CD4-positive, alpha-beta T cell treated with Interleukin-2 at 100 ng/mL for 4 hours (primary cell): Measurements from ENCODE around the gene HYAL1.
"Not testable (repeated sequence)": the region's sequence is repeated elsewhere in the genome, so short reads cannot be mapped to it uniquely, and the experiment has no call there.

Source experiments
- DNase-seq: peaks from one replicate; pipeline ENCODE4 v3.0.0-alpha.2; 2020; ENCODE audit warnings: low spot score

Gene HYAL1

GRCh38 chr3:50272911-50273688 is 30.3 kb downstream of the HYAL1 start:
- peak; percentile 87 for DNase-seq

GRCh38 chr3:50272538-50272910 is 30.9 kb downstream of the HYAL1 start:
- not testable (repeated sequence) for DNase-seq

GRCh38 chr3:50271314-50271936 is 31.9 kb downstream of the HYAL1 start:
- no peak for DNase-seq

GRCh38 chr3:50270422-50271224 is 32.8 kb downstream of the HYAL1 start:
- DNase-seq: no peak

GRCh38 chr3:50269977-50270413 is 33.4 kb downstream of the HYAL1 start:
- DNase-seq: no peak

- no peak for DNase-seq
These were observed 33.9 kb downstream of the HYAL1 start for GRCh38 chr3:50269460-50269859.

- DNase-seq: no peak
These were observed 34.5 kb downstream of the HYAL1 start, which contains the start of gene SEMA3B for GRCh38 chr3:50268703-50269451. TSS of gene SEMA3B (plus strand) at chr3:50269147. CDS start at chr3:50269241, 94 bp downstream.

GRCh38 chr3:50268276-50268675 is 35.1 kb downstream of the HYAL1 start:
- DNase-seq: no peak

- no peak for DNase-seq
These were observed 36.0 kb downstream of the HYAL1 start for GRCh38 chr3:50267280-50267913.

- no peak for DNase-seq
These were observed 36.5 kb downstream of the HYAL1 start for GRCh38 chr3:50266836-50267235.

- no peak for DNase-seq
These were observed 37.4 kb downstream of the HYAL1 start for GRCh38 chr3:50266017-50266416.

GRCh38 chr3:50265571-50265970 is 37.8 kb downstream of the HYAL1 start:
- DNase-seq: no peak

GRCh38 chr3:50264964-50265485 is 38.3 kb downstream of the HYAL1 start:
- DNase-seq: no peak

GRCh38 chr3:50264383-50264963 is 38.9 kb downstream of the HYAL1 start:
- no peak for DNase-seq

- no peak for DNase-seq
These were observed 39.6 kb downstream of the HYAL1 start for GRCh38 chr3:50263478-50264382.

- no peak for DNase-seq
These were observed 40.6 kb downstream of the HYAL1 start for GRCh38 chr3:50262778-50263177.

GRCh38 chr3:50262200-50262599 is 41.2 kb downstream of the HYAL1 start:
- not testable (repeated sequence) for DNase-seq

- no peak for DNase-seq
These were observed 41.9 kb downstream of the HYAL1 start for GRCh38 chr3:50261505-50261904.

GRCh38 chr3:50260942-50261441 is 42.4 kb downstream of the HYAL1 start:
- DNase-seq: no peak
